Measurements from ENCODE around the gene EHBP1L1. TPM values are rescaled to one million over a fixed set of nuclear protein-coding genes. Genes with fewer than 3 reads are reported as not detected.

Gene EHBP1L1
- total and polyA plus RNA-seq, 2 of the 13 experiments (the other 11 are each of a cell fraction or from before 2014, with no cell fraction given): 8.3 to 10.6 TPM

GRCh38 chr11:65558002-65558929, 17.6 kb upstream of the EHBP1L1 start, which contains the start of gene LTBP3 (continued):
- TF ChIP-seq TFDP1 (CRISPR knock-in tag; IDR thresholded peaks at IDR 0.05; ENCODE audit: borderline replicate concordance) (peak; percentile 27; the same call in 1 of the 2 replicates), POLR2G (IDR thresholded peaks at IDR 0.05; ENCODE audit: low read depth, low read length) (peak; percentile 25; the same call in 1 of the 2 replicates), RXRA (CRISPR knock-in tag; IDR thresholded peaks at IDR 0.05) (0 out of 2 replicates have a peak, but pooled peaks have one; percentile 21), ZNF616 (CRISPR knock-in tag; IDR thresholded peaks at IDR 0.05; ENCODE audit: low read depth) (no peak), THAP9 (CRISPR knock-in tag; IDR thresholded peaks at IDR 0.05; ENCODE audit: borderline replicate concordance) (peak; percentile 33; the same call in 1 of the 2 replicates), MXD3 (CRISPR knock-in tag; IDR thresholded peaks at IDR 0.05) (peak; percentile 56; the same call in 1 of the 2 replicates), MAZ (IDR thresholded peaks at IDR 0.05; ENCODE audit: borderline replicate concordance, low read depth, low read length) (peak; percentile 84), MAZ (CRISPR knock-in tag; IDR thresholded peaks at IDR 0.05; ENCODE audit: low read depth) (no peak), HNF4A (CRISPR knock-in tag; IDR thresholded peaks at IDR 0.05) (no peak), ZSCAN5A (CRISPR knock-in tag; IDR thresholded peaks at IDR 0.05; ENCODE audit: borderline replicate concordance) (no peak), KIAA2018 (CRISPR knock-in tag; IDR thresholded peaks at IDR 0.05; ENCODE audit: borderline replicate concordance) (no peak), RBM39 (IDR thresholded peaks at IDR 0.05; ENCODE audit: low read depth, low read length, poor library complexity, severe bottlenecking) (peak; percentile 57)

Measured in HepG2 (cell line).